ENCODE results near the gene STYK1. TPM values are rescaled to one million over a fixed set of nuclear protein-coding genes. Genes with fewer than 3 reads are reported as not detected.

STYK1 gene
- total and polyA plus RNA-seq, 9 of the 15 experiments (the other 6 are each of a cell fraction or from before 2014, with no cell fraction given): 0.31 to 1.8 (median 0.64) TPM

- TF ChIP-seq GATAD2A (IDR thresholded peaks at IDR 0.05) (no peak), GTF2F1 (IDR thresholded peaks at IDR 0.05; ENCODE audit: low read depth, low read length) (no peak), ZBTB49 (CRISPR knock-in tag; IDR thresholded peaks at IDR 0.05; ENCODE audit: borderline replicate concordance) (no peak), BCOR (IDR thresholded peaks at IDR 0.05) (no peak), EP400 (IDR thresholded peaks at IDR 0.05) (peak; percentile 99), NKRF (IDR thresholded peaks at IDR 0.05; ENCODE audit: borderline replicate concordance) (peak; percentile 72; the same call in 1 of the 2 replicates), RFX5 (IDR thresholded peaks at IDR 0.05; ENCODE audit: low read depth, low read length) (no peak), KLF16 (IDR thresholded peaks at IDR 0.05) (no peak), MTA1 (IDR thresholded peaks at IDR 0.05; ENCODE audit: borderline replicate concordance) (peak; percentile 99), NCOA6 (IDR thresholded peaks at IDR 0.05) (no peak), TAL1 (IDR thresholded peaks at IDR 0.05) (no peak), BRF1 (IDR thresholded peaks at IDR 0.05; ENCODE audit: borderline replicate concordance, extremely low read depth, insufficient read length) (no peak), RAD51 (IDR thresholded peaks at IDR 0.05; ENCODE audit: borderline replicate concordance, low read depth) (no peak), NONO (IDR thresholded peaks at IDR 0.05; ENCODE audit: low read depth in 2 of 2, low read length in 1 of 2) (no peak), RBFOX2 (IDR thresholded peaks at IDR 0.05; ENCODE audit: low read depth, low read length) (peak; percentile 92), XRCC3 (IDR thresholded peaks at IDR 0.05) (no peak), DEAF1 (CRISPR knock-in tag; IDR thresholded peaks at IDR 0.05) (no peak), RFX1 (IDR thresholded peaks at IDR 0.05) (no peak), PTBP1 (IDR thresholded peaks at IDR 0.05; ENCODE audit: low read depth, low read length) (no peak), CHAMP1 (IDR thresholded peaks at IDR 0.05) (0 out of 2 replicates have a peak, but pooled peaks have one; percentile 40)
These were observed 60.4 kb downstream of the STYK1 start, which contains the start of gene MAGOHB (continued) for GRCh38 chr12:10613349-10614055.

Data from K562 (cell line).